ENCODE data around the gene LOXHD1.

DNA sequence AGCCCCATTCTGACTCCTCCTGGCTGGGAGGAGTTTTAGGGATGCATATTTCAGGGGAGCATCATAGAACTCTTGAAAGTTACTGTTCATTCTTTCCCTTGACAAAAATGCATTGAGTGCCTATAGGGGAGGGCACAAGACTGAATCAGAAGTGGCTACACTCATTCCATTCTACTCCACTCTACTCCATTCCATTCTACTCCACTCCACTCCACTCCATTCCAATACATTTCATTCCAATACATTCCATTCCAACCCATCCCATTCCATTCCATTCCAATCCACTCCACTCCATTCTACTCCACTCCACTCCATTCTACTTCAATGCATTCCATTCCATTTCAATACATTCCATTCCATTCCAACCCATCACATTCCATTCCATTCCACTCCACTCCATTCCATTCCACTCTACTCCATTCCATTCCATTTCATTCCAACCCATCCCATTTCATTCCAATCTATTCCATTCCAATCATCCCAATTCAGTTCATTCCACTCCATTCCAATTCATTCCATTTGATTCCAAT, 110.8 kb downstream of the LOXHD1 start:
- TF ChIP-seq, protein P1, sequence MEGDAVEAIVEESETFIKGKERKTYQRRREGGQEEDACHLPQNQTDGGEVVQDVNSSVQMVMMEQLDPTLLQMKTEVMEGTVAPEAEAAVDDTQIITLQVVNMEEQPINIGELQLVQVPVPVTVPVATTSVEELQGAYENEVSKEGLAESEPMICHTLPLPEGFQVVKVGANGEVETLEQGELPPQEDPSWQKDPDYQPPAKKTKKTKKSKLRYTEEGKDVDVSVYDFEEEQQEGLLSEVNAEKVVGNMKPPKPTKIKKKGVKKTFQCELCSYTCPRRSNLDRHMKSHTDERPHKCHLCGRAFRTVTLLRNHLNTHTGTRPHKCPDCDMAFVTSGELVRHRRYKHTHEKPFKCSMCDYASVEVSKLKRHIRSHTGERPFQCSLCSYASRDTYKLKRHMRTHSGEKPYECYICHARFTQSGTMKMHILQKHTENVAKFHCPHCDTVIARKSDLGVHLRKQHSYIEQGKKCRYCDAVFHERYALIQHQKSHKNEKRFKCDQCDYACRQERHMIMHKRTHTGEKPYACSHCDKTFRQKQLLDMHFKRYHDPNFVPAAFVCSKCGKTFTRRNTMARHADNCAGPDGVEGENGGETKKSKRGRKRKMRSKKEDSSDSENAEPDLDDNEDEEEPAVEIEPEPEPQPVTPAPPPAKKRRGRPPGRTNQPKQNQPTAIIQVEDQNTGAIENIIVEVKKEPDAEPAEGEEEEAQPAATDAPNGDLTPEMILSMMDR (IDR thresholded peaks at IDR 0.05; ENCODE audit: low read depth, low read length): no peak
- TF ChIP-seq POLR2A (IDR thresholded peaks at IDR 0.05; ENCODE audit: extremely low read depth, insufficient read length): no peak
